Measurements from ENCODE around the gene ZNF277. TPM values are rescaled to one million over a fixed set of nuclear protein-coding genes. Genes with fewer than 3 reads are reported as not detected.
A peak's percentile ranks its signal among the peaks of the same experiment; 100 is the strongest.

ZNF277 gene, protein sequence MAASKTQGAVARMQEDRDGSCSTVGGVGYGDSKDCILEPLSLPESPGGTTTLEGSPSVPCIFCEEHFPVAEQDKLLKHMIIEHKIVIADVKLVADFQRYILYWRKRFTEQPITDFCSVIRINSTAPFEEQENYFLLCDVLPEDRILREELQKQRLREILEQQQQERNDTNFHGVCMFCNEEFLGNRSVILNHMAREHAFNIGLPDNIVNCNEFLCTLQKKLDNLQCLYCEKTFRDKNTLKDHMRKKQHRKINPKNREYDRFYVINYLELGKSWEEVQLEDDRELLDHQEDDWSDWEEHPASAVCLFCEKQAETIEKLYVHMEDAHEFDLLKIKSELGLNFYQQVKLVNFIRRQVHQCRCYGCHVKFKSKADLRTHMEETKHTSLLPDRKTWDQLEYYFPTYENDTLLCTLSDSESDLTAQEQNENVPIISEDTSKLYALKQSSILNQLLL
- 34.6 and 45.8 TPM in 2 replicates for total RNA-seq
- polyA plus RNA-seq = 10.0 and 13.4 TPM in 2 replicates

GRCh38 chr7:112206238-112206990 lies at the start of gene ZNF277, which contains the start of gene DOCK4:
ZNF277 (plus strand) TSS chr7:112206695; CDS start chr7:112206717, 22 bp downstream.
DOCK4 (minus strand) TSS chr7:112206399; CDS start chr7:112206138, 261 bp downstream.
- Histone ChIP-seq H3K27ac (peak within 1 kb of the TSS; percentile 67), H3K4me1 (ENCODE audit: insufficient read depth) (peaks cover 11% of the 10 kb centered on the region), H2AFZ (peak within 1 kb of the TSS; percentile 79), H3K4me2 (peak within 1 kb of the TSS; percentile 86), H3K79me2 (peaks cover 77% of the 10 kb centered on the region), H3K27me3 (no peaks in the 10 kb centered on the region), H4K20me1 (ENCODE audit: insufficient read depth, poor library complexity, severe bottlenecking) (no peaks in the 10 kb centered on the region), H3K9me3 (ENCODE audit: low read depth) (no peaks in the 10 kb centered on the region), H3K36me3 (replicated peaks; ENCODE audit: insufficient read depth, low read depth) (no peaks in the 10 kb centered on the region), H3K9me2 (replicated peaks; ENCODE audit: insufficient read depth) (no peaks in the 10 kb centered on the region), H3K4me3 (peak within 1 kb of the TSS; percentile 89)
- DNase-seq (ENCODE audit: low spot score) = peak; percentile 99
- WGBS (ENCODE audit: low lambda C conversion rate, missing lambda C conversion rate) = 2% methylated on average over 52 of the region's 67 CpGs
- TF ChIP-seq EZH2phosphoT487 (IDR thresholded peaks at IDR 0.05; ENCODE audit: low read depth, severe bottlenecking, unreplicated experiment) (no peak), CTCF (IDR thresholded peaks at IDR 0.05; ENCODE audit: poor library complexity) (no peak), EZH2 (IDR thresholded peaks at IDR 0.05; ENCODE audit: borderline replicate concordance) (no peak)

GRCh38 chr7:112157072-112157471 lies 49.4 kb upstream of the ZNF277 start:
- Histone ChIP-seq H3K79me2 (peaks cover 28% of the 10 kb centered on the region), H3K4me1 (ENCODE audit: insufficient read depth) (peaks cover 21% of the 10 kb centered on the region), H3K4me2 (no peak overlapping the region), H3K9me3 (ENCODE audit: low read depth) (no peaks in the 10 kb centered on the region), H2AFZ (no peak overlapping the region), H3K9me2 (replicated peaks; ENCODE audit: insufficient read depth) (no peaks in the 10 kb centered on the region), H3K36me3 (replicated peaks; ENCODE audit: insufficient read depth, low read depth) (no peaks in the 10 kb centered on the region), H3K4me3 (no peak overlapping the region), H3K27me3 (no peaks in the 10 kb centered on the region), H3K27ac (no peak overlapping the region), H4K20me1 (ENCODE audit: insufficient read depth, poor library complexity, severe bottlenecking) (peaks cover 2% of the 10 kb centered on the region)
- no peak for DNase-seq (ENCODE audit: low spot score)
- no peak for TF ChIP-seq EZH2 (IDR thresholded peaks at IDR 0.05; ENCODE audit: borderline replicate concordance)
- TF ChIP-seq CTCF (IDR thresholded peaks at IDR 0.05; ENCODE audit: poor library complexity) = no peak
- no peak for TF ChIP-seq EZH2phosphoT487 (IDR thresholded peaks at IDR 0.05; ENCODE audit: low read depth, severe bottlenecking, unreplicated experiment)
- 87% methylated on average over 4 of the region's 4 CpGs for WGBS (ENCODE audit: low lambda C conversion rate, missing lambda C conversion rate)

DNA sequence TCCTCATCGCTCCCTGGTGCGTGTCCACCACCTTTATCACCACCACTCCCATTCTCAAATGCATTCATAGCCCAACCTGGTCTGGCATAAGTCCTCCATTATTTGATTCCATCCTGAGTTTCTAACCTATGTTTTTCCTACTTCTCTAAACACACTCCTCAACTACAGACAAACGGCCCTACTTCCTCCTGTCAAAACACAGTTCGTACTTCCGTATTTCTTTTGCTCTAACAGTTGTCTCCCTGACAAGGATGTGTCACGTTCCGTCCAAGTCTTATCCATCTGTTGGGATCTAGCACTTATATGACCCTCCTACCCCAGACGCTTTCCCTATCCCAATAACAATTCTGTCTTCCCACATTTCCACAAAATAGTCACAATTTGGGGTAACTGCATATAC lies 47.1 kb upstream of the ZNF277 start:
- no peak overlapping the region for H3K4me3 ChIP-seq
- TF ChIP-seq CTCF (IDR thresholded peaks at IDR 0.05; ENCODE audit: poor library complexity) (no peak), EZH2phosphoT487 (IDR thresholded peaks at IDR 0.05; ENCODE audit: low read depth, severe bottlenecking, unreplicated experiment) (no peak), EZH2 (IDR thresholded peaks at IDR 0.05; ENCODE audit: borderline replicate concordance) (no peak)
- H2AFZ ChIP-seq = no peak overlapping the region
- H3K36me3 ChIP-seq (replicated peaks; ENCODE audit: insufficient read depth, low read depth) = no peaks in the 10 kb centered on the region
- H3K4me2 ChIP-seq = no peak overlapping the region
- 96% methylated on average over 8 of the region's 8 CpGs for WGBS (ENCODE audit: low lambda C conversion rate, missing lambda C conversion rate)
- H3K79me2 ChIP-seq = peaks cover 33% of the 10 kb centered on the region
- no peaks in the 10 kb centered on the region for H3K9me2 ChIP-seq (replicated peaks; ENCODE audit: insufficient read depth)
- no peaks in the 10 kb centered on the region for H3K9me3 ChIP-seq (ENCODE audit: low read depth)
- DNase-seq (ENCODE audit: low spot score) = no peak
- peaks cover 34% of the 10 kb centered on the region for H3K4me1 ChIP-seq (ENCODE audit: insufficient read depth)
- no peaks in the 10 kb centered on the region for H3K27me3 ChIP-seq
- peaks cover 2% of the 10 kb centered on the region for H4K20me1 ChIP-seq (ENCODE audit: insufficient read depth, poor library complexity, severe bottlenecking)
- H3K27ac ChIP-seq = no peak overlapping the region

Measured in hepatocyte (in vitro differentiated cells).